DOHH2 (cell line): Measurements from ENCODE around the gene BDNF.

Source experiments
- H3F3A ChIP-seq: fragments of 200-600 bp; sonication (generic), shearing (Covaris generic); 2 replicates; pipeline ENCODE4 v1.6.0; 2016; ENCODE audit warnings: antibody characterized with exemption, mild to moderate bottlenecking; ENCODE audit not compliant: control insufficient read depth, insufficient read depth
- H3K27ac ChIP-seq: fragments of 200-600 bp; sonication (generic); 2 replicates; pipeline ENCODE4 v1.5.1; 2014; ENCODE audit warnings: low read depth, mild to moderate bottlenecking, low read length, moderate library complexity
- H3K27me3 ChIP-seq: fragments of 200-600 bp; sonication (generic); 2 replicates; pipeline ENCODE4 v1.6.1; 2014; ENCODE audit warnings: mild to moderate bottlenecking, low read length, mixed read lengths; ENCODE audit not compliant: control insufficient read depth
- H3K36me3 ChIP-seq: fragments of 200-600 bp; sonication (generic); 2 replicates; pipeline ENCODE4 v1.6.1; 2014; ENCODE audit warnings: mild to moderate bottlenecking, low read length, moderate library complexity, mixed read lengths; ENCODE audit not compliant: control insufficient read depth
- H3K4me1 ChIP-seq: fragments of 200-600 bp; sonication (generic); 2 replicates; pipeline ENCODE4 v1.6.1; 2014; ENCODE audit warnings: mild to moderate bottlenecking, low read length, mixed read lengths; ENCODE audit not compliant: control insufficient read depth
- H3K4me2 ChIP-seq: fragments of 200-600 bp; sonication (generic); 2 replicates; pipeline ENCODE4 v1.6.0; 2014; ENCODE audit warnings: mild to moderate bottlenecking, low read length, moderate library complexity
- H3K4me3 ChIP-seq: fragments of 200-600 bp; sonication (generic); 2 replicates; pipeline ENCODE4 v1.5.1; 2014; ENCODE audit warnings: mild to moderate bottlenecking, low read length, mixed read lengths
- H3K79me2 ChIP-seq: fragments of 200-600 bp; sonication (generic); 2 replicates; pipeline ENCODE4 v1.6.1; 2014; ENCODE audit warnings: mild to moderate bottlenecking, low read length, mixed read lengths; ENCODE audit not compliant: control insufficient read depth
- H3K9me2 ChIP-seq: fragments of 200-600 bp; sonication (generic); replicated peaks from 2 replicates; pipeline ENCODE4 v1.6.1; 2014; ENCODE audit warnings: mild to moderate bottlenecking, low read length, mixed read lengths; ENCODE audit not compliant: control insufficient read depth
- H3K9me3 ChIP-seq: fragments of 200-600 bp; sonication (generic); 2 replicates; pipeline ENCODE4 v1.6.1; 2014; ENCODE audit warnings: antibody characterized with exemption, low read length, mixed read lengths; ENCODE audit not compliant: control insufficient read depth, insufficient read depth
- H4K20me1 ChIP-seq: fragments of 200-600 bp; sonication (generic); 2 replicates; pipeline ENCODE4 v1.6.0; 2014; ENCODE audit warnings: low read depth, mild to moderate bottlenecking, antibody characterized with exemption, low read length, moderate library complexity; ENCODE audit not compliant: control insufficient read depth, insufficient read depth
- CTCF ChIP-seq: fragments of 200-600 bp; sonication (generic); IDR thresholded peaks from one replicate; pipeline ENCODE4 v1.5.1; 2014; ENCODE audit warnings: antibody characterized with exemption, mild to moderate bottlenecking, low read depth, low read length; ENCODE audit not compliant: poor library complexity, severe bottlenecking
- EZH2phosphoT487 ChIP-seq: fragments of 200-600 bp; sonication (generic); IDR thresholded peaks from 2 replicates; pipeline ENCODE4 v1.6.1; 2017; ENCODE audit warnings: borderline replicate concordance, mild to moderate bottlenecking, antibody characterized with exemption, low read length, moderate library complexity, mixed read lengths

Gene BDNF

GRCh38 chr11:27716216-27716615 lies 16.0 kb upstream of the BDNF start:
- no peak overlapping the region for H3K4me2 ChIP-seq
- H3K27ac ChIP-seq, result no peak overlapping the region
- H3K27me3 ChIP-seq, result no peaks in the 10 kb centered on the region
- TF ChIP-seq EZH2phosphoT487 (no peak), CTCF (no peak)
- H3K36me3 ChIP-seq, result no peaks in the 10 kb centered on the region
- H3K4me1 ChIP-seq, result no peaks in the 10 kb centered on the region
- no peaks in the 10 kb centered on the region for H3F3A ChIP-seq
- H3K9me3 ChIP-seq, result peaks cover under 1% of the 10 kb centered on the region; the same call in 1 of the 2 replicates
- no peaks in the 10 kb centered on the region for H3K9me2 ChIP-seq
- H3K79me2 ChIP-seq, result no peaks in the 10 kb centered on the region
- H3K4me3 ChIP-seq, result no peak overlapping the region
- H4K20me1 ChIP-seq, result no peaks in the 10 kb centered on the region

GRCh38 chr11:27711725-27712124 lies 11.5 kb upstream of the BDNF start:
- no peak overlapping the region for H3K4me3 ChIP-seq
- TF ChIP-seq EZH2phosphoT487, result no peak
- TF ChIP-seq CTCF, result no peak
- H3K27me3 ChIP-seq, result no peaks in the 10 kb centered on the region
- no peak overlapping the region for H3K27ac ChIP-seq
- H3K9me3 ChIP-seq, result no peaks in the 10 kb centered on the region
- no peaks in the 10 kb centered on the region for H4K20me1 ChIP-seq
- no peaks in the 10 kb centered on the region for H3K9me2 ChIP-seq
- H3K4me1 ChIP-seq, result no peaks in the 10 kb centered on the region
- no peaks in the 10 kb centered on the region for H3K79me2 ChIP-seq
- no peaks in the 10 kb centered on the region for H3K36me3 ChIP-seq
- H3F3A ChIP-seq, result no peaks in the 10 kb centered on the region
- H3K4me2 ChIP-seq, result no peak overlapping the region

GRCh38 chr11:27710536-27710935 lies 10.3 kb upstream of the BDNF start:
- Histone ChIP-seq H3K9me3 (no peaks in the 10 kb centered on the region), H3K4me3 (no peak overlapping the region), H3F3A (no peaks in the 10 kb centered on the region), H3K36me3 (no peaks in the 10 kb centered on the region), H3K27ac (no peak overlapping the region), H3K4me2 (no peak overlapping the region), H4K20me1 (no peaks in the 10 kb centered on the region), H3K79me2 (no peaks in the 10 kb centered on the region), H3K27me3 (no peaks in the 10 kb centered on the region), H3K9me2 (no peaks in the 10 kb centered on the region), H3K4me1 (no peaks in the 10 kb centered on the region)
- TF ChIP-seq EZH2phosphoT487 (no peak), CTCF (no peak)

- H3K79me2 ChIP-seq, result no peaks in the 10 kb centered on the region
- no peaks in the 10 kb centered on the region for H3K36me3 ChIP-seq
- TF ChIP-seq EZH2phosphoT487, result no peak
- no peak for TF ChIP-seq CTCF
- peaks cover 7% of the 10 kb centered on the region for H3K27me3 ChIP-seq
- no peaks in the 10 kb centered on the region for H3K9me2 ChIP-seq
- no peak overlapping the region for H3K4me3 ChIP-seq
- H3K4me1 ChIP-seq, result no peaks in the 10 kb centered on the region
- no peak overlapping the region for H3K27ac ChIP-seq
- no peak overlapping the region for H3K4me2 ChIP-seq
- H3K9me3 ChIP-seq, result no peaks in the 10 kb centered on the region
- no peaks in the 10 kb centered on the region for H3F3A ChIP-seq
- H4K20me1 ChIP-seq, result no peaks in the 10 kb centered on the region
Observed at GRCh38 chr11:27707676-27708075, 7.4 kb upstream of the BDNF start.
